ENCODE measurements around the gene KANK3.

DNA sequence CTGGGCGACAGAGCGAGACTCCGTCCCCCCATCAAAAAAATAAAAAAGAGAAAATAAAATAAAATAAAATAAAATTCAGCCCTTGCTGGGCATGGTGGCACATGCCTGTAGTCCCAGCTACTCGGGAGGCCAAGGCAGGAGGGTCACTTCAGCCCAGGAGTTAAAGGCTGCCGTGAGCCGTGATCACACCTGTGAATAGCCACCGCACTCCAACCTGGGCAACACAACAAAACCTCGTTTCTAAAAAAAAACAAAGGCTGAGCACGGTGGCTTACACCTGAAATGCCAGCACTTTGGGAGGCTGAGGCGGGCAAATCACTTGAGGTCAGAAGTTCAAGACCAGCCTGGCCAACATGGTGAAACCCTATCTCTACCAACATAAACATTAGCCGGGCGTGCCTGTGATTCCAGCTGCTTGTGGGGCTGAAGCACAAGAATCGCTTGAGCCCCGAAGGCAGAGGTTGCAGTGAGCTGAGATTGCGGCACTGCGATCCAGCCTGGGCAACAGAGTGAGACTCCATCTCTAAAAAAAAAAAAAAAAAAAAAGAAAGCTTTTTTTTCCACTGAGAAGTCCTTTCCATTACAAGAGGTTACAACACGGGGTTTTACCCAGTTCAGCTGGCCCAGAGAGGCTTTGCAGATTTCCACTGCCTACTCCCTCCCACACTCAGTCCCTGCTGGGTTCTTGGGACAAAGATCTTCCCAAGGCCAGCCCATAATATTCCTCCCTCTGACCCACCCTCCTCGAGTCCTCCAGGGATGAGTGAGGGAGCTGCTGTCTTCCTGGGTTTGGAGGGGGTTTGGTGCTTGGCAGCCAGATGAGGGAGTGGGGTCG is 27.3 kb upstream of the KANK3 start:
- TF ChIP-seq, protein P1, sequence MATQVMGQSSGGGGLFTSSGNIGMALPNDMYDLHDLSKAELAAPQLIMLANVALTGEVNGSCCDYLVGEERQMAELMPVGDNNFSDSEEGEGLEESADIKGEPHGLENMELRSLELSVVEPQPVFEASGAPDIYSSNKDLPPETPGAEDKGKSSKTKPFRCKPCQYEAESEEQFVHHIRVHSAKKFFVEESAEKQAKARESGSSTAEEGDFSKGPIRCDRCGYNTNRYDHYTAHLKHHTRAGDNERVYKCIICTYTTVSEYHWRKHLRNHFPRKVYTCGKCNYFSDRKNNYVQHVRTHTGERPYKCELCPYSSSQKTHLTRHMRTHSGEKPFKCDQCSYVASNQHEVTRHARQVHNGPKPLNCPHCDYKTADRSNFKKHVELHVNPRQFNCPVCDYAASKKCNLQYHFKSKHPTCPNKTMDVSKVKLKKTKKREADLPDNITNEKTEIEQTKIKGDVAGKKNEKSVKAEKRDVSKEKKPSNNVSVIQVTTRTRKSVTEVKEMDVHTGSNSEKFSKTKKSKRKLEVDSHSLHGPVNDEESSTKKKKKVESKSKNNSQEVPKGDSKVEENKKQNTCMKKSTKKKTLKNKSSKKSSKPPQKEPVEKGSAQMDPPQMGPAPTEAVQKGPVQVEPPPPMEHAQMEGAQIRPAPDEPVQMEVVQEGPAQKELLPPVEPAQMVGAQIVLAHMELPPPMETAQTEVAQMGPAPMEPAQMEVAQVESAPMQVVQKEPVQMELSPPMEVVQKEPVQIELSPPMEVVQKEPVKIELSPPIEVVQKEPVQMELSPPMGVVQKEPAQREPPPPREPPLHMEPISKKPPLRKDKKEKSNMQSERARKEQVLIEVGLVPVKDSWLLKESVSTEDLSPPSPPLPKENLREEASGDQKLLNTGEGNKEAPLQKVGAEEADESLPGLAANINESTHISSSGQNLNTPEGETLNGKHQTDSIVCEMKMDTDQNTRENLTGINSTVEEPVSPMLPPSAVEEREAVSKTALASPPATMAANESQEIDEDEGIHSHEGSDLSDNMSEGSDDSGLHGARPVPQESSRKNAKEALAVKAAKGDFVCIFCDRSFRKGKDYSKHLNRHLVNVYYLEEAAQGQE (IDR thresholded peaks at IDR 0.05; ENCODE audit: insufficient read depth in 1 of 2, low read depth in 2 of 2, low read length in 2 of 2), result no peak
- TF ChIP-seq TAF1 (IDR thresholded peaks at IDR 0.05; ENCODE audit: borderline replicate concordance, insufficient read depth, low read length) (no peak), POLR2AphosphoS5 (IDR thresholded peaks at IDR 0.05; ENCODE audit: low read depth, low read length) (no peak)
